PFSK-1 (cell line): ENCODE data around the gene KIF6.

Experiments
- FOXP2 ChIP-seq: optimal IDR thresholded peaks from 2 replicates; pipeline ENCODE3; 2011; ENCODE audit warnings: borderline replicate concordance, control low read depth, inconsistent platforms; ENCODE audit not compliant: insufficient read depth; ENCODE audit errors: extremely low read length, extremely low read depth
- POLR2AphosphoS5 ChIP-seq: IDR thresholded peaks from 2 replicates; pipeline ENCODE4 v1.6.1; 2012; ENCODE audit warnings: low read depth, mild to moderate bottlenecking, control low read depth, low read length, moderate library complexity
- SIN3A ChIP-seq: IDR thresholded peaks from 2 replicates; pipeline ENCODE4 v1.6.1; 2012; ENCODE audit warnings: mild to moderate bottlenecking, low read length, moderate library complexity, borderline replicate concordance; ENCODE audit not compliant: insufficient read depth
- TAF1 ChIP-seq: IDR thresholded peaks from 2 replicates; pipeline ENCODE4 v1.6.1; 2012; ENCODE audit warnings: low read length, control low read depth, borderline replicate concordance; ENCODE audit not compliant: insufficient read depth
- TF ChIP-seq, protein P1 (sequence below), 2 experiments: IDR thresholded peaks; 2 replicates each; pipeline versions ENCODE4 v1.6.1 to v1.8.0; 2011 to 2012; ENCODE audit warnings: low read depth in 2 of 2, low read length in 2 of 2, control low read depth in 1 of 2, inconsistent platforms in 1 of 2, mild to moderate bottlenecking in 1 of 2, moderate library complexity in 1 of 2; ENCODE audit not compliant: insufficient read depth in 1 of 2

The KIF6 gene

DNA sequence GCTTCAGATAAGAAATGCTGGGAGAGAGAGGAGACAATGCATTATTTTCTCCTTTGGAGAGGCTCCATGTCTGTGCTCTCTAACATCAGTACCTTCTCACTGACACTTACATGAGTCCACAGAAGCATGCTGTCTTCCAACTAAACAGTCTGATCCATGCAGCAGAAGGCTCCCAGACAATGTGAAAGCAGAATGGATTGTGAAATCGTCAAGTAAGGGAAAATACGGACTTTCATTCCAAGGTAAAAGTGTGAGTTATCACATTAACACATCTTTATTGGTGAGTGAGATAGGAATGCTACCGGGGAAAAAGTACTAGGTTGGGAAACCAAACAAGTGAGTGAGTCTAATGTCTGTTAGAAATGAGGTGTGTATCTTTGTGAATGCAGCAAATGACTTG, 235.1 kb downstream of the KIF6 start:
- TF ChIP-seq SIN3A (no peak), FOXP2 (no peak), TAF1 (no peak), POLR2AphosphoS5 (no peak)
- TF ChIP-seq, protein P1, sequence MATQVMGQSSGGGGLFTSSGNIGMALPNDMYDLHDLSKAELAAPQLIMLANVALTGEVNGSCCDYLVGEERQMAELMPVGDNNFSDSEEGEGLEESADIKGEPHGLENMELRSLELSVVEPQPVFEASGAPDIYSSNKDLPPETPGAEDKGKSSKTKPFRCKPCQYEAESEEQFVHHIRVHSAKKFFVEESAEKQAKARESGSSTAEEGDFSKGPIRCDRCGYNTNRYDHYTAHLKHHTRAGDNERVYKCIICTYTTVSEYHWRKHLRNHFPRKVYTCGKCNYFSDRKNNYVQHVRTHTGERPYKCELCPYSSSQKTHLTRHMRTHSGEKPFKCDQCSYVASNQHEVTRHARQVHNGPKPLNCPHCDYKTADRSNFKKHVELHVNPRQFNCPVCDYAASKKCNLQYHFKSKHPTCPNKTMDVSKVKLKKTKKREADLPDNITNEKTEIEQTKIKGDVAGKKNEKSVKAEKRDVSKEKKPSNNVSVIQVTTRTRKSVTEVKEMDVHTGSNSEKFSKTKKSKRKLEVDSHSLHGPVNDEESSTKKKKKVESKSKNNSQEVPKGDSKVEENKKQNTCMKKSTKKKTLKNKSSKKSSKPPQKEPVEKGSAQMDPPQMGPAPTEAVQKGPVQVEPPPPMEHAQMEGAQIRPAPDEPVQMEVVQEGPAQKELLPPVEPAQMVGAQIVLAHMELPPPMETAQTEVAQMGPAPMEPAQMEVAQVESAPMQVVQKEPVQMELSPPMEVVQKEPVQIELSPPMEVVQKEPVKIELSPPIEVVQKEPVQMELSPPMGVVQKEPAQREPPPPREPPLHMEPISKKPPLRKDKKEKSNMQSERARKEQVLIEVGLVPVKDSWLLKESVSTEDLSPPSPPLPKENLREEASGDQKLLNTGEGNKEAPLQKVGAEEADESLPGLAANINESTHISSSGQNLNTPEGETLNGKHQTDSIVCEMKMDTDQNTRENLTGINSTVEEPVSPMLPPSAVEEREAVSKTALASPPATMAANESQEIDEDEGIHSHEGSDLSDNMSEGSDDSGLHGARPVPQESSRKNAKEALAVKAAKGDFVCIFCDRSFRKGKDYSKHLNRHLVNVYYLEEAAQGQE (IDR thresholded peaks at IDR 0.05; ENCODE audit: insufficient read depth in 1 of 2, low read depth in 2 of 2, low read length in 2 of 2): no peak

DNA sequence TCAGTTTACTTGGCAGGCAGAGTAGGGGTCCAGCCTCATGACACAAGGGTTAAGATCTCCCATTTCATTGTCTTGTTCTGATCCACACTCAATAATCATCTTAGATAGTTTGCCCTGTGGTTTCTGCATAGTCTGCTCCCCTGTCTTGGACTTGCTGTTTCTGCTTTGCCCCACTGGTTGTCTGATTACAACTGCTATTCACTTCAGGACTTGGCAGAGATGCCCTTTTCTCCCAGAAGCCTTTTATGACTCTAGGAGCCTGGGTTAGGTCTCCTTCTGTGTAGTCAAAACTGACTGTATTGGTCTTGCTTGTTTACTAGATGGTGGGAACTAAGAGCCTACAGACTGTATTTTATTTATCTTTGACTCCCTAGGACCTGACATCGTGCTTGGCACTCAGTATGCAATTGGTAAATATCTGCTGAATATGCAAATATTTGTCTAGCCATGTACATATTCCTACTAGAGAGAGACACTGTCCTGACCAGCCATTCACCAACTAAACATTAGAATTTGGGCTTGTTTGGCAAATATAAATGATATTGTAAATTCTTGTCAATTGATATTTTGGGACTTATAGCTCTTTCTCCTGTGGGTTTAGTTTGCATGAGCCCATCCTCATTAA, 236.8 kb downstream of the KIF6 start:
- TF ChIP-seq FOXP2 (no peak), POLR2AphosphoS5 (no peak), SIN3A (no peak), TAF1 (no peak)
- TF ChIP-seq, protein P1 (IDR thresholded peaks at IDR 0.05; ENCODE audit: insufficient read depth in 1 of 2, low read depth in 2 of 2, low read length in 2 of 2): no peak

DNA sequence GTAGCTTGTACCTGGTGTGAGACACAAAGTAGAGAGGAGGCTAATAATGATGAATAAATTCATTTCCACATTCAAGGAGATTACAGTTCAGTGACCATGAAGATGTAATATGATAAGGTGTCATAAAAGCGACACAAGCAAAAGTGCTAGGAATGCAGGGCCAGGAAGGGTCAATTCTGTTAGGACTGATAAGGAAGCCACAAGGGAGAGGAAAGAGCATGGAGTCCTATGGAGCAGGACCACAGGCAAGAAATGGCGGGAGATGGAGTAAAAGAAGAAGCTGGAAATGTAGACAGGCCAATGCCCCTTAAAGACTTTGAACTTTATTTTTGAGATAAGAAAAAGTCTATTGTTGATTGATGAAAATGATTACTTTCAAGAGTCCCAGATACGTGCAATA, 240.9 kb downstream of the KIF6 start:
- TF ChIP-seq SIN3A: no peak
- TF ChIP-seq, protein P1 (IDR thresholded peaks at IDR 0.05; ENCODE audit: insufficient read depth in 1 of 2, low read depth in 2 of 2, low read length in 2 of 2): no peak
- TF ChIP-seq TAF1: no peak
- no peak for TF ChIP-seq POLR2AphosphoS5
- TF ChIP-seq FOXP2: no peak

DNA sequence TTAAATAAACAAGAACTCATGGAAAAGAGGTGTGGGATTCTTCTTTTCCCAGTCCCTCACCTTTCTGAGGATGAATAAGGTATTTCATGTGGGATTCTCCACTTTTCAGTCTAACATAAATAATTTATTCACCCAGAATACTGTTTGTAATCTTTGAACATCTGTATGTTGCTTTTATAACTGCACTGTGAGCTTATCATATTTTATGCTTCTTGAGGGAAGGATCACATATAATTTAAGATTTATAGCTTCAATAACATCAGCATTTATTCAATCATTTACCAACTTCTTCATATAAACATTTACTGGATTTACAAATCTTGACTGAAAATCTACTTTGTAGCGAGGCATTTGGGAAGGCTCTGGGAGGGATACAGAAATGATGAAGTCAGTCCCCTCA, 248.5 kb downstream of the KIF6 start:
- TF ChIP-seq, protein P1 (IDR thresholded peaks at IDR 0.05; ENCODE audit: insufficient read depth in 1 of 2, low read depth in 2 of 2, low read length in 2 of 2): no peak
- no peak for TF ChIP-seq FOXP2
- no peak for TF ChIP-seq TAF1
- TF ChIP-seq SIN3A: no peak
- no peak for TF ChIP-seq POLR2AphosphoS5
